Panc1 (cell line): ENCODE data around the gene ZNF555. TPM values are rescaled to one million over a fixed set of nuclear protein-coding genes. Genes with fewer than 3 reads are reported as not detected.

Experiments
- ATAC-seq: fragments of 200-7000 bp; cut with Tn5 transposase; 2 replicates; pipeline ENCODE4 v1.9.1; 2020; ENCODE audit warnings: mild to moderate bottlenecking, moderate library complexity
- BruUV-seq: library from RNA; stranded (reverse); fragments of 400-500 nt; replicated peaks from 2 replicates; lab custom pipeline; 2021; lab: Mats Ljungman, UMichigan
- CTCF ChIA-PET: fragments of 300-600 bp; sonication (Branson Sonifier 250); formaldehyde crosslinking; loops from one replicate; lab custom pipeline; 2022; ENCODE audit warnings: antibody characterized with exemption; lab: Charles Lee
- POLR2A ChIA-PET: fragments of 300-600 bp; sonication (Branson Sonifier 250); formaldehyde crosslinking; loops from one replicate; lab custom pipeline; 2022; ENCODE audit warnings: antibody characterized with exemption; lab: Charles Lee
- DNase-seq: peaks from one replicate; pipeline ENCODE4 v3.0.0-alpha.2; 2010; ENCODE audit warnings: low read depth, low spot score
- H3K27ac ChIP-seq: 2 replicates; pipeline ENCODE4 v1.5.1; 2011; ENCODE audit warnings: mild to moderate bottlenecking, low read length, inconsistent platforms
- H3K27me3 ChIP-seq: fragments of 200-500 bp; sonication (Bioruptor generic); 2 replicates; pipeline ENCODE4 v1.6.0; 2014; ENCODE audit warnings: low read length, inconsistent platforms; ENCODE audit not compliant: control insufficient read depth, insufficient read depth
- H3K36me3 ChIP-seq: fragments of 200-500 bp; sonication (Bioruptor generic); 2 replicates; pipeline ENCODE4 v1.5.1; 2014; ENCODE audit warnings: inconsistent platforms, mild to moderate bottlenecking, low read length, moderate library complexity; ENCODE audit not compliant: control insufficient read depth, insufficient read depth
- H3K4me1 ChIP-seq: 2 replicates; pipeline ENCODE4 v1.5.1; 2011; ENCODE audit warnings: inconsistent platforms, mild to moderate bottlenecking, low read length, moderate library complexity; ENCODE audit not compliant: control insufficient read depth, insufficient read depth
- H3K4me3 ChIP-seq, 2 experiments: 2 replicates each; pipeline ENCODE4 v1.5.1; 2011 to 2012; ENCODE audit warnings: low read depth in 2 of 2, low read length in 2 of 2, mild to moderate bottlenecking in 2 of 2, inconsistent platforms in 1 of 2, moderate library complexity in 1 of 2
- H3K9me3 ChIP-seq: fragments of 200-500 bp; sonication (Bioruptor generic); 2 replicates; pipeline ENCODE4 v1.5.1; 2014; ENCODE audit warnings: low read depth, mild to moderate bottlenecking, inconsistent platforms, low read length, moderate library complexity; ENCODE audit not compliant: control insufficient read depth, insufficient read depth
- POLR2AphosphoS5 ChIP-seq: IDR thresholded peaks from 2 replicates; pipeline ENCODE4 v1.6.1; 2012; ENCODE audit warnings: mild to moderate bottlenecking, low read depth, low read length, moderate library complexity
- SIN3A ChIP-seq: IDR thresholded peaks from 2 replicates; pipeline ENCODE4 v1.6.1; 2012; ENCODE audit warnings: low read depth, mild to moderate bottlenecking, low read length, moderate library complexity, borderline replicate concordance; ENCODE audit not compliant: insufficient read depth
- TCF7L2 ChIP-seq: IDR thresholded peaks from 2 replicates; pipeline ENCODE4 v1.6.1; 2011; ENCODE audit warnings: mild to moderate bottlenecking, low read depth, low read length, inconsistent platforms
- in situ Hi-C: cut with HindIII; loops from 2 replicates; pipeline ENCODE4 v1.10.0; 2016; ENCODE audit warnings: low sequenced_read_pairs, low pct_unique_long_range_greater_than_20kb
- intact Hi-C: fragments of 100-400 bp; cut with micrococcal nuclease; formaldehyde crosslinking; loops from one replicate; pipeline ENCODE4 v1.10.0; 2022; ENCODE audit not compliant: unreplicated experiment
- total RNA-seq: library from RNA; stranded (reverse); gene quantifications from one replicate; pipeline ENCODE4 v1.2.1, GENCODE V29; 2021; ENCODE audit not compliant: unreplicated experiment
- TF ChIP-seq, protein P1 (sequence below): fragments of 450-650 bp; IDR thresholded peaks from 2 replicates; pipeline ENCODE4 v1.5.1; 2017; ENCODE audit warnings: mild to moderate bottlenecking
- TF ChIP-seq, protein P2 (sequence below), 2 experiments: IDR thresholded peaks; 2 replicates each; pipeline ENCODE4 v1.6.1; 2011 to 2012; ENCODE audit warnings: low read depth in 2 of 2, control low read depth in 1 of 2, low read length in 1 of 2, mild to moderate bottlenecking in 1 of 2, moderate library complexity in 1 of 2; ENCODE audit not compliant: insufficient read depth in 1 of 2

Gene ZNF555
- total RNA-seq, 1 experiment from 2014 or later: 7.3 TPM

DNA sequence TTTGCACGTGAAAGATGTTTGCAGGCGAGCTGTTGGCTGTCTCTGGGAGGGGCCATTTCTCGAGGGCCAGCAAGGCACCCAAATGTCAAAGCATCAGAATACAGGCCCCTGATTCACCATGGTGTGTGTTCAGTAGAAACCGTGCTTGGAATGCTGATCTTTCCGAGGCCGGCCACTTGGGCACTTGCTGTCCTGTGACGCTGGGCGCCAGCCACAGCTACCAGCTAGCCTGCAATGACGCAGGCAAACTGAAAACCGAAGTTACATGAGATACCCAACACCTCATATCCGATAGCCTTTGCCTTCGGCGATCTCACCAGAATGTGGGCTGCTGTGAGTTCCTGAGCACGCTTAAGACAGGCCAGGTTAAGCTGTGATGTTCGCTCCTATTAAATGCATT lies 44.0 kb upstream of the ZNF555 start:
- DNase-seq (no peak), ATAC-seq (no peak)
- no TSS peak for BruUV-seq
- Histone ChIP-seq H3K27me3 (no peaks in the 10 kb centered on the region), H3K27ac (no peak overlapping the region), H3K36me3 (no peaks in the 10 kb centered on the region), H3K4me3 (no peak overlapping the region), H3K9me3 (no peaks in the 10 kb centered on the region), H3K4me1 (no peaks in the 10 kb centered on the region)
- TF ChIP-seq POLR2AphosphoS5: no peak
- TF ChIP-seq, protein P1, sequence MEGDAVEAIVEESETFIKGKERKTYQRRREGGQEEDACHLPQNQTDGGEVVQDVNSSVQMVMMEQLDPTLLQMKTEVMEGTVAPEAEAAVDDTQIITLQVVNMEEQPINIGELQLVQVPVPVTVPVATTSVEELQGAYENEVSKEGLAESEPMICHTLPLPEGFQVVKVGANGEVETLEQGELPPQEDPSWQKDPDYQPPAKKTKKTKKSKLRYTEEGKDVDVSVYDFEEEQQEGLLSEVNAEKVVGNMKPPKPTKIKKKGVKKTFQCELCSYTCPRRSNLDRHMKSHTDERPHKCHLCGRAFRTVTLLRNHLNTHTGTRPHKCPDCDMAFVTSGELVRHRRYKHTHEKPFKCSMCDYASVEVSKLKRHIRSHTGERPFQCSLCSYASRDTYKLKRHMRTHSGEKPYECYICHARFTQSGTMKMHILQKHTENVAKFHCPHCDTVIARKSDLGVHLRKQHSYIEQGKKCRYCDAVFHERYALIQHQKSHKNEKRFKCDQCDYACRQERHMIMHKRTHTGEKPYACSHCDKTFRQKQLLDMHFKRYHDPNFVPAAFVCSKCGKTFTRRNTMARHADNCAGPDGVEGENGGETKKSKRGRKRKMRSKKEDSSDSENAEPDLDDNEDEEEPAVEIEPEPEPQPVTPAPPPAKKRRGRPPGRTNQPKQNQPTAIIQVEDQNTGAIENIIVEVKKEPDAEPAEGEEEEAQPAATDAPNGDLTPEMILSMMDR: no peak
- TF ChIP-seq SIN3A: no peak
- TF ChIP-seq, protein P2, sequence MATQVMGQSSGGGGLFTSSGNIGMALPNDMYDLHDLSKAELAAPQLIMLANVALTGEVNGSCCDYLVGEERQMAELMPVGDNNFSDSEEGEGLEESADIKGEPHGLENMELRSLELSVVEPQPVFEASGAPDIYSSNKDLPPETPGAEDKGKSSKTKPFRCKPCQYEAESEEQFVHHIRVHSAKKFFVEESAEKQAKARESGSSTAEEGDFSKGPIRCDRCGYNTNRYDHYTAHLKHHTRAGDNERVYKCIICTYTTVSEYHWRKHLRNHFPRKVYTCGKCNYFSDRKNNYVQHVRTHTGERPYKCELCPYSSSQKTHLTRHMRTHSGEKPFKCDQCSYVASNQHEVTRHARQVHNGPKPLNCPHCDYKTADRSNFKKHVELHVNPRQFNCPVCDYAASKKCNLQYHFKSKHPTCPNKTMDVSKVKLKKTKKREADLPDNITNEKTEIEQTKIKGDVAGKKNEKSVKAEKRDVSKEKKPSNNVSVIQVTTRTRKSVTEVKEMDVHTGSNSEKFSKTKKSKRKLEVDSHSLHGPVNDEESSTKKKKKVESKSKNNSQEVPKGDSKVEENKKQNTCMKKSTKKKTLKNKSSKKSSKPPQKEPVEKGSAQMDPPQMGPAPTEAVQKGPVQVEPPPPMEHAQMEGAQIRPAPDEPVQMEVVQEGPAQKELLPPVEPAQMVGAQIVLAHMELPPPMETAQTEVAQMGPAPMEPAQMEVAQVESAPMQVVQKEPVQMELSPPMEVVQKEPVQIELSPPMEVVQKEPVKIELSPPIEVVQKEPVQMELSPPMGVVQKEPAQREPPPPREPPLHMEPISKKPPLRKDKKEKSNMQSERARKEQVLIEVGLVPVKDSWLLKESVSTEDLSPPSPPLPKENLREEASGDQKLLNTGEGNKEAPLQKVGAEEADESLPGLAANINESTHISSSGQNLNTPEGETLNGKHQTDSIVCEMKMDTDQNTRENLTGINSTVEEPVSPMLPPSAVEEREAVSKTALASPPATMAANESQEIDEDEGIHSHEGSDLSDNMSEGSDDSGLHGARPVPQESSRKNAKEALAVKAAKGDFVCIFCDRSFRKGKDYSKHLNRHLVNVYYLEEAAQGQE (IDR thresholded peaks at IDR 0.05; ENCODE audit: insufficient read depth in 1 of 2, low read depth in 2 of 2, low read length in 1 of 2): no peak
- TF ChIP-seq TCF7L2: no peak
- POLR2A ChIA-PET: no interaction called here
- CTCF ChIA-PET: no interaction called here
- in situ Hi-C loops (no loop called here), intact Hi-C loops (no loop called here)

DNA sequence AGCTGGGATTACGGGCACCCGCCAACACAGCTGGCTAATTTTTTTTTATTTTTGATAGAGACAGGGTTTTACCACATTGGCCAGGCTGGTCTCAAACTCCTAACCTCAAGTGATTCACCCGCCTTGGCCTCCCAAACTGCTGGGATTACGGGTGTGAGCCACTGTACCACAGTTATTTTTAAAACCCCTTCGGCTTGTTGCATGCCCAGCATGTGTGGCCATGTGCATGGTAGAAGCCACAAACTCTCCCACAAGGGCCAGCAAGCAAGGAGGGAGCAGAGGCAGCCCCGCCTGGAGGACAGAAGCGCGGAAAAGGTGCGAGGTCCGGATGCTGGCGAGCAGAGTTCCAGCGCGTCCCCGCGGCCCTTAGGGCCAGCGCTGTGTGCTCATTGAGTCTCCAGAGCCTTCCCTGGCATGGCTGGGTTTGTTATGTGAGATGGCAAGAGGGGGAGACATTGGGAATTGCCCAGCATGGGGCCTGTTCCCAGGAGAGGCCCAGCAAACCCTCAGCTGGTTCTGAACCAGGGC lies 43.1 kb upstream of the ZNF555 start:
- H3K4me1 ChIP-seq: no peaks in the 10 kb centered on the region
- TF ChIP-seq, protein P1: no peak
- TF ChIP-seq TCF7L2 (no peak), POLR2AphosphoS5 (no peak), SIN3A (no peak)
- TF ChIP-seq, protein P2 (IDR thresholded peaks at IDR 0.05; ENCODE audit: insufficient read depth in 1 of 2, low read depth in 2 of 2, low read length in 1 of 2): no peak
- no peaks in the 10 kb centered on the region for H3K9me3 ChIP-seq
- ChIA-PET POLR2A (no interaction called here), CTCF (no interaction called here)
- no peak overlapping the region for H3K27ac ChIP-seq
- no peak overlapping the region for H3K4me3 ChIP-seq
- no peak for DNase-seq
- no peak for ATAC-seq
- no TSS peak for BruUV-seq
- H3K36me3 ChIP-seq: no peaks in the 10 kb centered on the region
- intact Hi-C loops (no loop called here), in situ Hi-C loops (no loop called here)
- H3K27me3 ChIP-seq: no peaks in the 10 kb centered on the region
